Stimulated activated CD4-positive, alpha-beta T cell treated with anti-CD3 and anti-CD28 coated beads, Interleukin-1b, Interleukin-23, amount 100 ng/mL, for 4 hours (primary cell): ENCODE data around the gene GRIK2.

ENCODE experiments used
- DNase-seq, 2 donors: peaks; one replicate each; pipeline ENCODE4 v3.0.0-alpha.2; 2020; ENCODE audit warnings: low read depth in 2 of 2

The GRIK2 gene

GRCh38 chr6:101878554-101879276 is 485.2 kb downstream of the GRIK2 start:
- no peak for DNase-seq

GRCh38 chr6:101879782-101880181 is 486.3 kb downstream of the GRIK2 start:
- DNase-seq = no peak

GRCh38 chr6:101883505-101883904 is 490.0 kb downstream of the GRIK2 start:
- no peak for DNase-seq

- no peak for DNase-seq
Measured at GRCh38 chr6:101887532-101887931, 494.0 kb downstream of the GRIK2 start.

GRCh38 chr6:101907356-101908217 is 514.1 kb downstream of the GRIK2 start:
- DNase-seq = no peak

- no peak for DNase-seq
Measured at GRCh38 chr6:101909366-101909765, 515.9 kb downstream of the GRIK2 start.

- DNase-seq = no peak
Measured at GRCh38 chr6:101912311-101912710, 518.8 kb downstream of the GRIK2 start.

GRCh38 chr6:101918471-101918870 is 525.0 kb downstream of the GRIK2 start:
- no peak for DNase-seq

- DNase-seq = no peak
Measured at GRCh38 chr6:101921829-101922450, 528.4 kb downstream of the GRIK2 start.

- DNase-seq = no peak
Measured at GRCh38 chr6:101926149-101926925, 532.8 kb downstream of the GRIK2 start.

- DNase-seq = no peak
Measured at GRCh38 chr6:101931766-101932165, 538.3 kb downstream of the GRIK2 start.

- DNase-seq = no peak
Measured at GRCh38 chr6:101932704-101933103, 539.2 kb downstream of the GRIK2 start.

GRCh38 chr6:101935732-101936131 is 542.2 kb downstream of the GRIK2 start:
- no peak for DNase-seq

- DNase-seq = no peak
Measured at GRCh38 chr6:101936516-101936915, 543.0 kb downstream of the GRIK2 start.

GRCh38 chr6:101937108-101937507 is 543.6 kb downstream of the GRIK2 start:
- no peak for DNase-seq

- DNase-seq = no peak
Measured at GRCh38 chr6:101940391-101940790, 546.9 kb downstream of the GRIK2 start.

- DNase-seq = no peak
Measured at GRCh38 chr6:101956961-101957360, 563.5 kb downstream of the GRIK2 start.

GRCh38 chr6:101961357-101961756 is 567.8 kb downstream of the GRIK2 start:
- no peak for DNase-seq

GRCh38 chr6:101980924-101981323 is 587.4 kb downstream of the GRIK2 start:
- no peak for DNase-seq

- DNase-seq = no peak
Measured at GRCh38 chr6:101986476-101986875, 593.0 kb downstream of the GRIK2 start.

- DNase-seq = no peak
Measured at GRCh38 chr6:101992286-101992685, 598.8 kb downstream of the GRIK2 start.

- DNase-seq = no peak
Measured at GRCh38 chr6:101994521-101994920, 601.0 kb downstream of the GRIK2 start.
